Retinal pigment epithelial cell (primary cell): ENCODE results near the gene NCLN.
"Not testable (repeated sequence)": the region's sequence is repeated elsewhere in the genome, so short reads cannot be mapped to it uniquely, and the experiment has no call there.

Source experiments
- DNase-seq: peaks from one replicate; pipeline ENCODE4 v3.0.0-alpha.2; 2010; ENCODE audit warnings: low read depth
- H3K4me3 ChIP-seq: 2 replicates; pipeline ENCODE4 v1.5.1; 2011; ENCODE audit warnings: mild to moderate bottlenecking, low read length, control low read depth, moderate library complexity
- TF ChIP-seq, protein P1 (sequence below): conservative IDR thresholded peaks from 2 replicates; pipeline ENCODE4 v1.5.1; 2011; ENCODE audit warnings: low read depth, low read length, control low read depth, inconsistent platforms

NCLN gene

DNA sequence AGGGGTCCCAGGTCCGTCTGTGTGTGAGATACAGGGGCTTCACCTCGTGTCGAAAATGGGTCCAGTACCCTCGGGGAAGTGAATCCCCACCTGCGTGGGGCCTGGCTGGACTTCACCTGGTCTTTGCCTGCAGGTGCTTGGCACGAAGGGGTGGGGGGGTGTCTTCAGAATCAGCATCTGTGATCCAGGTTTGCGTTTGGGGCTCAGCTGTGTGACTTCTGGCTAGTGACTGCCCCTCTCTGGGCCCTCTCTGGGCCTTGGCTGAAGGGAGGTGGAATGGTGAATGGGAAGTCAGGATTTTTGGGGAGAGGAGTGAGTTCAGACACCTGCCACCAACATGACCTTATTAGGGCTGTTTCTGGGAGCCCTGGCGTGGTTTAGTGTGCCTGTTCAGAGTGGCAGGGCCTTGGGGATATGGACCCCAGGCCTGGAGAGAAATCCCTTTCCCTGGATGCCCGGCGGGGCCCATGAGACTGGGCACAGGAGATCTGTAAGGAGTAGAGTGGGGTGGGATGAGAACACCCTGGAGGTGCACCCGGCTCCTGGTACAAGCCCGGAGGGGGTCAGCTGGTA is 41.4 kb downstream of the NCLN start:
- no peak overlapping the region for H3K4me3 ChIP-seq
- TF ChIP-seq, protein P1, sequence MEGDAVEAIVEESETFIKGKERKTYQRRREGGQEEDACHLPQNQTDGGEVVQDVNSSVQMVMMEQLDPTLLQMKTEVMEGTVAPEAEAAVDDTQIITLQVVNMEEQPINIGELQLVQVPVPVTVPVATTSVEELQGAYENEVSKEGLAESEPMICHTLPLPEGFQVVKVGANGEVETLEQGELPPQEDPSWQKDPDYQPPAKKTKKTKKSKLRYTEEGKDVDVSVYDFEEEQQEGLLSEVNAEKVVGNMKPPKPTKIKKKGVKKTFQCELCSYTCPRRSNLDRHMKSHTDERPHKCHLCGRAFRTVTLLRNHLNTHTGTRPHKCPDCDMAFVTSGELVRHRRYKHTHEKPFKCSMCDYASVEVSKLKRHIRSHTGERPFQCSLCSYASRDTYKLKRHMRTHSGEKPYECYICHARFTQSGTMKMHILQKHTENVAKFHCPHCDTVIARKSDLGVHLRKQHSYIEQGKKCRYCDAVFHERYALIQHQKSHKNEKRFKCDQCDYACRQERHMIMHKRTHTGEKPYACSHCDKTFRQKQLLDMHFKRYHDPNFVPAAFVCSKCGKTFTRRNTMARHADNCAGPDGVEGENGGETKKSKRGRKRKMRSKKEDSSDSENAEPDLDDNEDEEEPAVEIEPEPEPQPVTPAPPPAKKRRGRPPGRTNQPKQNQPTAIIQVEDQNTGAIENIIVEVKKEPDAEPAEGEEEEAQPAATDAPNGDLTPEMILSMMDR, result no peak
- DNase-seq, result no peak

DNA sequence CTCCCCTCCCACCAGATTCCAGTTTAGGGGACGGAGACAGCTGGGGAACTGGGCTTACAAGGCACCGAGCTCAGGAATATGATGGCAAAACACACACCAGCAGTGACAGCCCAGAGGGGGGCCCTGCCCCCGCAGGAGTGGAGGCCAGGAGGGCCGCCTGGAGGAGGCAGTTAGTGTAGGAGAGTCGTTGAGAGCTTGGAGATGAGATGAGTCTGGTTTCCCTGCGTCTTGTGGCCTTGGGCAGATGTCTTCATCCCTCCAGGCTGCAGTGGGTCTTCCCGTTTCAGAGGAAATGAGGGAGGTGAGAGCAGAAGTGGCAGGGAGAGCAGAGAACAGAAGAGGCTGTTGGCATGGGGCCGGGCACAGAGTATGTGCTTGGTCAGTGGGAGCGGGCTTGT is 43.6 kb downstream of the NCLN start:
- no peak for DNase-seq
- TF ChIP-seq, protein P1, result no peak
- no peak overlapping the region for H3K4me3 ChIP-seq

DNA sequence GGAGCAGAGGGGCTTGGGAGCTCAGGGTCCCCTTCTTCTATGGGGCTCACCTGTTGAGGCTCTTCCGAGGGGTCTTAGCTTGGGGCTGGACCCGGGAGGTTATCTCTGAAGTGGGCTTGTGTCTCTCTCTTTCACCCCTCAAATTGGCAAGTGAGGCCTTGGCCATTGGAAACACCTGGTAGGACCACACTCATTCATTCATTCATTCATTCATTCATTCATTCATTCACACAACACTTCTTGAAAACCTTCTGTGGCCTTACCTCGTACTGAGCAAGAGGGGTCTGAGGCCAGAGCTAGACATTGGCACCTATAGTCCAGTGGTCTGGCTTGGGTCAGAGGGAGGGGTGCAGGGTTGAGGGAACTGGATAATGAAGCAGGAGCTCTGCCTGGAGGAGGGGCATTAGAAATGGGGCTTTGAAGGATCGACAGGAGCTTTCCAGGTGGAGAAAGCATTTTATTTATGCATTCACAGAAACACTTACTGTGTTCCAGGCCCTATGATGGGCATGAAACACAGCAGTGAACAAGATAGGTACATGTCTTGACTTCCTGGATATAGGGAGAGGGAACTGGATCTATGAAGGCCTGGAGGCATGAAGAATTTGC is 44.3 kb downstream of the NCLN start:
- no peak overlapping the region for H3K4me3 ChIP-seq
- TF ChIP-seq, protein P1, result no peak
- DNase-seq, result no peak

DNA sequence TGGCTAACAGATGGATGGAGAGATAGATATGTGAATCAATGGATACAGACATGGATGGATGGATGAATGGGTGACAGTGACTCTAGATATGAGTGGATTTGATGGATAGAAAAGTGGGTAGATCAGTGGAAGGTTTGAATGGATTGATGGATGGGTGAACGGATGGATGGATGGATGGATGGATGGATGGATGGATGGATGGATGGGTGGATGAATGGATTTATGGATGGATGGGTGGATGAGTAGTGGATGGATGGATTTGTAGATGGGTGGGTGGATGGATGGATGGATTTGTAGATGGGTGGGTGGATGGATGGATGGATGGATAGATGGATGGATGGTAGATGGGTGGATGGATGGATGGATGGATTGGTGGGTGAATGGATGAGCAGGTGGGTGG is 45.6 kb downstream of the NCLN start:
- no peak for DNase-seq
- TF ChIP-seq, protein P1, result no peak

DNA sequence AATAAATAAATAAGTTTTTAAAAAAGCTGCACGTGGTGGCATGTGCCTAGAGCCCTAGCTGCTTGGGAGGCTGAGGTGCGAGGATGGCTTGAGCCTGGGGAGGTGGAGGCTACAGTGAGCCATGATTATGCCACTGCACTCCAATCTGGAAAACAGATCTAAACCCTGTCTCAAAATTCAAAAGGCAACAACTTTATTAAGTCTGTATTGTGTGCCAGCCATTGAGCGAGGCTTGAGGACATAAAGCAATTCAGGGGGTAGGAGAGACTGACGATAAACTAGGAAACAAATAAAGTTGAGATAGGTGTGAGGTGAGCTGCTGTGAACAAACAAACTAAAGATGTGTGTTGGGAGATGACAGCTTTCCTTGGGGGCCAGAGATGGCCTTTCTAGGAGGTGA is 47.4 kb downstream of the NCLN start:
- H3K4me3 ChIP-seq, result no peak overlapping the region
- TF ChIP-seq, protein P1, result no peak
- DNase-seq, result no peak

More for the DNA sequence above, 45.6 kb downstream of the NCLN start:
- no peak overlapping the region for H3K4me3 ChIP-seq

DNA sequence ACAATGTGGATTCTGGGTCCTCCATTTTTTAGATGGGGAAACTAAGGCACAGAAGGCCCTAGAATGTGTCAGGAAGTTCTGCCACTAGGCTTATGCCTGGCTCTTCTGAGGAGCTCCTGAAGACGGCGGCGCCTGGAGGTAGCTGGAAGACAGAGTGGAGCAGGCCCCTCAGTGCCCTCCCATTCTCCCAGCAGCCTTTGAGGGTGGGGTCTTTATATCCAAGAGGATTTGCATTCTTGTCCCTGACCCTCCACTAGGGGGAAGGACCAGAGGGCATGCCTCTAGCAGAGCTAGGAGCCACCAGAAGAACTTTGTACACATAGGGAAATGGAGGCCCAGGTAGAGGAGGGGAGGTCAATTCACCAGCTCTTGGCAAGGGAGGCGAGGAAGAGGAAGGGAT is 48.1 kb downstream of the NCLN start:
- H3K4me3 ChIP-seq, result no peak overlapping the region
- DNase-seq, result no peak
- TF ChIP-seq, protein P1, result no peak

DNA sequence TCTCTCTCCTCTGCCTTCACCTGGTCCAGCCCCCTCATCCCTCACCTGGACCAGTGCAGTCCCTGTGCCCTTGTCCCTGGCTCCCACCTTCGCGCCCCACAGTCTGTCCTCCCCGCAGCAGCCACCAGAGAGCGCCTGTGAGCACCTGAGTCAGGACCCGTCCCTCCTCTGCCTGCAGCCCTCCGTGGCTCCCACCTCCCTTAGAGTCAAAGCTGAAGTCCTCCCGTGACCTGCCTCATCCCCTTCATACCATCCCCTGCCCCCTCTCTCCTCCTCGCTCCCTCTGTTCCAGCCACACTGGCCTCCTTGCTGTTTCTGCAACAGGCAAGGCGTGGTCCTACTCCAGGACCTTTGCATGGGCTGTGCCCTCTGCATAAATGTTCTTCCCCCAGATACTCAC is 49.1 kb downstream of the NCLN start:
- TF ChIP-seq, protein P1, result peak; percentile 37
- no peak overlapping the region for H3K4me3 ChIP-seq
- DNase-seq, result no peak

DNA sequence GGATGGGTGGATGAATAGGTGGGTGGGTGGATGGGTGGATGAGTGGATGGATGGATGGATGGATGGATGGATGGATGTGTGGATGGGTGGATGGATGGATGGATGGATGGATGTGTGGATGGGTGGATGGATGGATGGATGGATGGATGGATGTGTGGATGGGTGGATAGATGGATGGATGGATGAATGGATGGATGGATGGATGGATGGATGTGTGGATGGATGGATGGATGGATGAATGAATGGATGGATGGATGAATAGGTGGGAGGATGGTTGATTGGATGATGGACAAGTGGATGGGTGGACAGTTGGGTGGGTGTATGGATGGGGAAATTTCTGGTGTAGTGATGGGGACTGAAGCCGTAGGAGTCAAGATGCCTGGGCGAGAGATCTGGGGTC is 49.9 kb downstream of the NCLN start:
- H3K4me3 ChIP-seq, DNase-seq: not testable (repeated sequence)
